Neural progenitor cell (in vitro differentiated cells): ENCODE results near the gene MYL9. TPM values are rescaled to one million over a fixed set of nuclear protein-coding genes. Genes with fewer than 3 reads are reported as not detected.

Experiments
- DNase-seq: peaks from one replicate; pipeline ENCODE4 v3.0.0-alpha.2; 2016; ENCODE audit warnings: low spot score
- H2AFZ ChIP-seq: fragments of 200-600 bp; sonication (generic); replicated peaks from 2 replicates; pipeline ENCODE4 v1.6.1; 2016; ENCODE audit warnings: antibody characterized with exemption
- H3F3A ChIP-seq: fragments of 200-600 bp; sonication (generic); 2 replicates; pipeline ENCODE4 v1.6.1; 2016; ENCODE audit warnings: antibody characterized with exemption, low read depth
- H3K27ac ChIP-seq: fragments of 200-600 bp; sonication (generic); 2 replicates; pipeline ENCODE4 v1.5.1; 2016; ENCODE audit warnings: mild to moderate bottlenecking
- H3K27me3 ChIP-seq: fragments of 200-600 bp; sonication (generic); 2 replicates; pipeline ENCODE4 v1.6.1; 2016; ENCODE audit warnings: mild to moderate bottlenecking, moderate library complexity
- H3K36me3 ChIP-seq: fragments of 200-600 bp; sonication (generic); 2 replicates; pipeline ENCODE4 v1.5.1; 2016
- H3K4me1 ChIP-seq: fragments of 200-600 bp; sonication (generic); 2 replicates; pipeline ENCODE4 v1.6.1; 2016; ENCODE audit warnings: mixed run types
- H3K4me2 ChIP-seq: fragments of 200-600 bp; sonication (generic); 2 replicates; pipeline ENCODE4 v1.6.1; 2016
- H3K4me3 ChIP-seq: fragments of 200-600 bp; sonication (generic); 2 replicates; pipeline ENCODE4 v1.5.1; 2016
- H3K79me2 ChIP-seq: fragments of 200-600 bp; sonication (generic); 2 replicates; pipeline ENCODE4 v1.6.1; 2016; ENCODE audit warnings: low read depth
- H3K9ac ChIP-seq: fragments of 200-600 bp; sonication (generic); 2 replicates; pipeline ENCODE4 v1.6.1; 2016
- H3K9me3 ChIP-seq: fragments of 200-600 bp; sonication (generic); 2 replicates; pipeline ENCODE4 v1.5.1; 2016; ENCODE audit warnings: low read depth
- H4K20me1 ChIP-seq: fragments of 200-600 bp; sonication (generic); 2 replicates; pipeline ENCODE4 v1.6.1; 2016; ENCODE audit warnings: low read depth
- H3K27ac Mint-ChIP-seq: 3 replicates; pipeline ENCODE4 v1.8.0; 2021; ENCODE audit warnings: mixed read lengths
- H3K27me3 Mint-ChIP-seq: 2 replicates; pipeline ENCODE4 v1.8.0; 2022; ENCODE audit warnings: low read depth, mild to moderate bottlenecking, inconsistent platforms, moderate library complexity, mixed read lengths; ENCODE audit not compliant: insufficient read depth
- H3K36me3 Mint-ChIP-seq: 3 replicates; pipeline ENCODE4 v1.8.0; 2021; ENCODE audit warnings: mixed read lengths
- H3K4me1 Mint-ChIP-seq: 3 replicates; pipeline ENCODE4 v1.8.0; 2021; ENCODE audit warnings: mixed read lengths
- H3K4me3 Mint-ChIP-seq: 3 replicates; pipeline ENCODE4 v1.8.0; 2021; ENCODE audit warnings: mild to moderate bottlenecking, moderate library complexity, mixed read lengths
- H3K9me3 Mint-ChIP-seq: 3 replicates; pipeline ENCODE4 v1.8.0; 2020; ENCODE audit warnings: mixed read lengths
- CTCF ChIP-seq: fragments of 200-600 bp; sonication (generic); IDR thresholded peaks from 2 replicates; pipeline ENCODE4 v1.5.1; 2017; ENCODE audit warnings: antibody characterized with exemption, mild to moderate bottlenecking
- EZH2 ChIP-seq: fragments of 200-600 bp; sonication (generic); IDR thresholded peaks from 2 replicates; pipeline ENCODE4 v1.6.1; 2017; ENCODE audit warnings: antibody characterized with exemption, mild to moderate bottlenecking, moderate library complexity
- EZH2phosphoT487 ChIP-seq: fragments of 200-600 bp; sonication (generic); IDR thresholded peaks from 2 replicates; pipeline ENCODE4 v1.6.1; 2017; ENCODE audit warnings: antibody characterized with exemption
- total RNA-seq: library from RNA; depleted of rRNA; stranded (reverse); fragments of >200 nt; gene quantifications from 2 replicates; pipeline ENCODE4 v1.2.3, GENCODE V29; 2015; ENCODE audit warnings: low replicate concordance

MYL9 gene
- total RNA-seq, 1 donor from 2014 or later: 12.4 TPM

GRCh38 chr20:36591281-36591680, 50.0 kb downstream of the MYL9 start:
- TF ChIP-seq EZH2phosphoT487: no peak
- no peak for TF ChIP-seq EZH2
- no peak for TF ChIP-seq CTCF

GRCh38 chr20:36591854-36592641, 50.7 kb downstream of the MYL9 start:
- H3K27ac Mint-ChIP-seq: no peak overlapping the region
- peaks cover 4% of the 10 kb centered on the region for H3K27me3 Mint-ChIP-seq
- Histone ChIP-seq H3K4me2 (no peak overlapping the region), H2AFZ (no peak overlapping the region), H3K4me3 (no peak overlapping the region), H3K27ac (no peak overlapping the region), H3K27me3 (no peaks in the 10 kb centered on the region), H3F3A (peaks cover 14% of the 10 kb centered on the region), H3K9me3 (no peaks in the 10 kb centered on the region), H3K79me2 (no peaks in the 10 kb centered on the region), H3K9ac (no peak overlapping the region), H3K4me1 (peaks cover 8% of the 10 kb centered on the region), H3K36me3 (no peaks in the 10 kb centered on the region), H4K20me1 (no peaks in the 10 kb centered on the region)
- DNase-seq: peak; percentile 63
- peaks cover 29% of the 10 kb centered on the region for H3K36me3 Mint-ChIP-seq
- peak; percentile 51 for TF ChIP-seq CTCF
- no peak for TF ChIP-seq EZH2
- H3K9me3 Mint-ChIP-seq: no peaks in the 10 kb centered on the region
- peak overlapping the region; percentile 22 for H3K4me3 Mint-ChIP-seq
- peaks cover 7% of the 10 kb centered on the region for H3K4me1 Mint-ChIP-seq

More at GRCh38 chr20:36591281-36591680, 50.0 kb downstream of the MYL9 start:
- H3K79me2 ChIP-seq: no peaks in the 10 kb centered on the region
- H3K36me3 ChIP-seq: no peaks in the 10 kb centered on the region
- H3K4me3 ChIP-seq: no peak overlapping the region
- no peak overlapping the region for H2AFZ ChIP-seq
- no peaks in the 10 kb centered on the region for H3K9me3 ChIP-seq
- H3K9ac ChIP-seq: no peak overlapping the region
- H3K9me3 Mint-ChIP-seq: no peaks in the 10 kb centered on the region
- H3K27ac ChIP-seq: no peak overlapping the region
- peaks cover 8% of the 10 kb centered on the region for H3K4me1 ChIP-seq
- H3K36me3 Mint-ChIP-seq: peaks cover 34% of the 10 kb centered on the region
- no peak overlapping the region for H3K4me3 Mint-ChIP-seq
- no peaks in the 10 kb centered on the region for H3K27me3 ChIP-seq
- H3K4me1 Mint-ChIP-seq: peaks cover 7% of the 10 kb centered on the region
- H3K4me2 ChIP-seq: no peak overlapping the region
- no peak for DNase-seq
- no peak overlapping the region for H3K27ac Mint-ChIP-seq
- H4K20me1 ChIP-seq: no peaks in the 10 kb centered on the region
- peaks cover 4% of the 10 kb centered on the region for H3K27me3 Mint-ChIP-seq
- H3F3A ChIP-seq: peaks cover 12% of the 10 kb centered on the region

GRCh38 chr20:36593347-36593929, 52.1 kb downstream of the MYL9 start:
- H3K4me3 Mint-ChIP-seq: no peak overlapping the region

More at GRCh38 chr20:36593347-36593929, 52.1 kb downstream of the MYL9 start:
- peaks cover 8% of the 10 kb centered on the region for H3K4me1 ChIP-seq
- H3F3A ChIP-seq: peaks cover 17% of the 10 kb centered on the region
- no peak overlapping the region for H3K4me3 ChIP-seq
- no peak overlapping the region for H2AFZ ChIP-seq
- no peak overlapping the region for H3K27ac ChIP-seq
- H3K9me3 ChIP-seq: no peaks in the 10 kb centered on the region
- Mint-ChIP-seq H3K9me3 (no peaks in the 10 kb centered on the region), H3K27ac (no peak overlapping the region), H3K27me3 (peaks cover 6% of the 10 kb centered on the region), H3K4me1 (peaks cover 8% of the 10 kb centered on the region), H3K36me3 (peaks cover 23% of the 10 kb centered on the region)
- no peaks in the 10 kb centered on the region for H4K20me1 ChIP-seq
- H3K27me3 ChIP-seq: no peaks in the 10 kb centered on the region
- H3K79me2 ChIP-seq: no peaks in the 10 kb centered on the region
- H3K4me2 ChIP-seq: no peak overlapping the region
- no peaks in the 10 kb centered on the region for H3K36me3 ChIP-seq
- no peak for DNase-seq
- no peak overlapping the region for H3K9ac ChIP-seq
- TF ChIP-seq EZH2: no peak
- no peak for TF ChIP-seq CTCF
- no peak for TF ChIP-seq EZH2phosphoT487
